K562 (cell line): Measurements from ENCODE around the gene NEURL1B. TPM values are rescaled to one million over a fixed set of nuclear protein-coding genes. Genes with fewer than 3 reads are reported as not detected.

Experiments used
- ATAC-seq: fragments of 200-7000 bp; cut with Tn5 transposase; 3 replicates; pipeline ENCODE4 v1.9.1; 2020; ENCODE audit warnings: moderate library complexity
- BruUV-seq: library from RNA; stranded (reverse); fragments of 400-500 nt; replicated peaks from 2 replicates; lab custom pipeline; 2021; lab: Mats Ljungman, UMichigan
- CTCF ChIA-PET: fragments of 300-600 bp; formaldehyde crosslinking; extraction: SDS; loops from one replicate; lab custom pipeline; 2021; ENCODE audit warnings: low intra/inter-chr PET ratio; lab: Yijun Ruan, JAX
- POLR2A ChIA-PET: fragments of 300-600, 350-650 bp; sonication (Branson Sonifier 250); formaldehyde crosslinking; extraction: SDS; loops from one replicate; lab custom pipeline; 2021; ENCODE audit warnings: antibody characterized with exemption, inconsistent platforms; lab: Yijun Ruan, JAX
- DNase-seq, 4 experiments: peaks; one replicate each; pipeline versions ENCODE4 v3.0.0 to v3.0.0-alpha.2; 2011 to 2018; ENCODE audit warnings: low spot score in 3 of 4, mixed read lengths in 3 of 4; ENCODE audit errors: extremely low read depth in 1 of 4
- FAIRE-seq: peaks from 2 replicates; lab custom pipeline; 2011; peaks lifted over from hg19 to GRCh38; lab: Jason Lieb, UNC
- H2AFZ ChIP-seq: 2 replicates; pipeline ENCODE4 v1.6.0; 2011; ENCODE audit warnings: low read depth, low read length, control low read depth, inconsistent platforms
- H3K27ac ChIP-seq: fragments of 200-600 bp; 3 replicates; pipeline ENCODE4 v1.8.0; 2011; ENCODE audit warnings: low read depth, mild to moderate bottlenecking, control low read depth, inconsistent platforms, low read length, moderate library complexity, mixed read lengths; ENCODE audit errors: extremely low read depth
- H3K27me3 ChIP-seq, 2 experiments: fragments of 300-600 bp in 1 of 2; 2 replicates in 1 of 2; 3 replicates in 1 of 2; pipeline versions ENCODE4 v1.6.0 to v1.8.0; 2011; ENCODE audit warnings: inconsistent platforms in 2 of 2, low read length in 2 of 2, mild to moderate bottlenecking in 1 of 2, mixed read lengths in 1 of 2, moderate library complexity in 1 of 2; ENCODE audit not compliant: control insufficient read depth in 2 of 2, insufficient read depth in 2 of 2
- H3K36me3 ChIP-seq: fragments of 300-600 bp; 3 replicates; pipeline ENCODE4 v1.8.0; 2011; ENCODE audit warnings: mild to moderate bottlenecking, low read length, inconsistent platforms; ENCODE audit not compliant: control insufficient read depth, insufficient read depth
- H3K4me1 ChIP-seq, 2 experiments: fragments of 200-600 bp in 1 of 2; replicated peaks in 1 of 2; 2 replicates in 1 of 2; 3 replicates in 1 of 2; pipeline versions ENCODE4 v1.5.1 to v1.8.0; 2011; ENCODE audit warnings: inconsistent platforms in 2 of 2, low read length in 2 of 2, mild to moderate bottlenecking in 1 of 2, mixed read lengths in 1 of 2, moderate library complexity in 1 of 2; ENCODE audit not compliant: control insufficient read depth in 2 of 2, insufficient read depth in 2 of 2
- H3K4me2 ChIP-seq: 2 replicates; pipeline ENCODE4 v1.6.1; 2011; ENCODE audit warnings: low read length, control low read depth, inconsistent platforms, mixed read lengths; ENCODE audit not compliant: insufficient read depth
- H3K4me3 ChIP-seq: fragments of 200-600 bp; sonication (generic), shearing (Covaris generic); 2 replicates; pipeline ENCODE4 v1.5.1; 2016; ENCODE audit warnings: control low read depth, inconsistent platforms
- H3K79me2 ChIP-seq: fragments of 200-600 bp; 3 replicates; pipeline ENCODE4 v1.8.0; 2011; ENCODE audit warnings: low read length, inconsistent platforms; ENCODE audit not compliant: control insufficient read depth, insufficient read depth
- H3K9ac ChIP-seq, 2 experiments: 2 replicates each; pipeline versions ENCODE4 v1.6.0 to v1.6.1; 2011; ENCODE audit warnings: low read depth in 2 of 2, low read length in 2 of 2, control low read depth in 1 of 2, inconsistent platforms in 1 of 2, mild to moderate bottlenecking in 1 of 2, mixed read lengths in 1 of 2; ENCODE audit not compliant: insufficient read depth in 1 of 2
- H3K9me1 ChIP-seq: one replicate; pipeline ENCODE4 v1.6.0; 2011; ENCODE audit warnings: inconsistent platforms, mild to moderate bottlenecking, low read length, moderate library complexity; ENCODE audit not compliant: control insufficient read depth, insufficient read depth
- H3K9me3 ChIP-seq: replicated peaks from 2 replicates; pipeline ENCODE4 v1.5.1; 2011; ENCODE audit warnings: low read depth, low read length, inconsistent platforms; ENCODE audit not compliant: control insufficient read depth, insufficient read depth
- H4K20me1 ChIP-seq: replicated peaks from 2 replicates; pipeline ENCODE4 v1.6.1; 2011; ENCODE audit warnings: low read length, inconsistent platforms, mixed read lengths; ENCODE audit not compliant: control insufficient read depth, insufficient read depth
- BCOR ChIP-seq: fragments of 450-650 bp; IDR thresholded peaks from 2 replicates; pipeline ENCODE4 v1.6.1; 2016
- CHD1 ChIP-seq: fragments of 200-600 bp; sonication (generic); IDR thresholded peaks from one replicate; pipeline ENCODE4 v1.6.1; 2012; ENCODE audit warnings: mild to moderate bottlenecking, moderate library complexity, low read length, inconsistent platforms
- CREB3L1 ChIP-seq: fragments of 450-650 bp; IDR thresholded peaks from 2 replicates; pipeline ENCODE4 v1.6.1; 2014; ENCODE audit warnings: low read depth, mild to moderate bottlenecking, moderate library complexity, borderline replicate concordance
- ELK1 ChIP-seq: sonication (generic); formaldehyde crosslinking; IDR thresholded peaks from 2 replicates; pipeline ENCODE4 v1.8.1; 2022; ENCODE audit warnings: missing genetic modification reagents
- FOXK1 ChIP-seq: sonication (generic); formaldehyde crosslinking; IDR thresholded peaks from 2 replicates; pipeline ENCODE4 v1.8.0; 2022; ENCODE audit warnings: missing genetic modification reagents, mild to moderate bottlenecking, borderline replicate concordance
- FOXO4 ChIP-seq: fragments of 450-650 bp; formaldehyde crosslinking; IDR thresholded peaks from 2 replicates; pipeline ENCODE4 v1.4.0; 2020; ENCODE audit warnings: mild to moderate bottlenecking, moderate library complexity
- JUNB ChIP-seq: fragments of 450-650 bp; formaldehyde crosslinking; conservative IDR thresholded peaks from 2 replicates; pipeline ENCODE4 v1.4.0; 2020; ENCODE audit warnings: mild to moderate bottlenecking
- KAT7 ChIP-seq: sonication (generic); formaldehyde crosslinking; IDR thresholded peaks from 2 replicates; pipeline ENCODE4 v1.8.0; 2022; ENCODE audit warnings: missing genetic modification reagents, mild to moderate bottlenecking, borderline replicate concordance
- MNT ChIP-seq, 2 experiments: fragments of 450-650 bp; conservative IDR thresholded peaks; 2 replicates each; pipeline ENCODE4 v1.6.1; 2017; ENCODE audit warnings: mild to moderate bottlenecking in 2 of 2, moderate library complexity in 2 of 2
- NFATC3 ChIP-seq: fragments of 450-650 bp; IDR thresholded peaks from 2 replicates; pipeline ENCODE4 v1.6.1; 2017; ENCODE audit warnings: mild to moderate bottlenecking
- NR2F6 ChIP-seq: fragments of 450-650 bp; formaldehyde crosslinking; IDR thresholded peaks from 2 replicates; pipeline ENCODE4 v1.4.0; 2020; ENCODE audit warnings: mild to moderate bottlenecking
- PHF20 ChIP-seq: fragments of 450-650 bp; IDR thresholded peaks from 2 replicates; pipeline ENCODE4 v1.6.1; 2018; ENCODE audit not compliant: partially characterized antibody
- PRPF4 ChIP-seq: fragments of 200-400 bp; formaldehyde crosslinking; IDR thresholded peaks from one replicate; pipeline ENCODE4 v1.6.1; 2017; ENCODE audit warnings: low read length, low read depth, mild to moderate bottlenecking; ENCODE audit not compliant: insufficient read depth, poor library complexity, severe bottlenecking
- THAP12 ChIP-seq: fragments of 250-450 bp; sonication (Bioruptor Pico); IDR thresholded peaks from 2 replicates; pipeline ENCODE4 v1.9.0; 2021; ENCODE audit warnings: mild to moderate bottlenecking, inconsistent platforms
- ZNF165 ChIP-seq: fragments of 250-450 bp; sonication (Bioruptor Pico); IDR thresholded peaks from 2 replicates; pipeline ENCODE4 v1.4.0; 2020; ENCODE audit warnings: borderline replicate concordance
- ZNF224 ChIP-seq: sonication (generic); formaldehyde crosslinking; IDR thresholded peaks from 2 replicates; pipeline ENCODE4 v1.8.0; 2022; ENCODE audit warnings: mild to moderate bottlenecking, missing genetic modification reagents
- WGBS: fragments of 100-300 bp; shearing (Covaris generic); methylation state at CpG from one replicate; pipeline ENCODE4 v1.1.6; 2016; ENCODE audit warnings: low coverage, mixed read lengths; ENCODE audit not compliant: insufficient coverage; ENCODE audit errors: missing lambda C conversion rate; 5-methylcytosine and 5-hydroxymethylcytosine counted together
- in situ Hi-C: fragments of 300-500 bp; cut with MboI; formaldehyde crosslinking; loops from 4 replicates; pipeline ENCODE4 v1.15.0; 2018; ENCODE audit warnings: inconsistent platforms, mixed read lengths
- intact Hi-C: fragments of 100-400 bp; cut with micrococcal nuclease; formaldehyde crosslinking; loops from 2 replicates; pipeline ENCODE4 v1.14.2; 2022
- polyA plus RNA-seq, 8 experiments: library from polyadenylated mRNA; depleted of rRNA in 4 of 8; stranded (reverse) in 5 of 8; unstranded in 3 of 8; fragments of >200 nt; fragmentation: Nextera tagmentation in 2 of 8; fragmentation: Illumina TruSeq in 1 of 8; extraction: Ambion mirVana in 2 of 8; extraction: Trizol in 1 of 8; gene quantifications; 2 replicates each; pipeline versions ENCODE4 v1.2.1 to v1.2.3, GENCODE V29; 2011 to 2014; ENCODE audit warnings: inconsistent platforms in 1 of 8, missing spikeins in 1 of 8
- total RNA-seq, 7 experiments: library from RNA; depleted of rRNA in 6 of 7; stranded (reverse); fragments of >200 nt in 6 of 7; fragmentation: Illumina TruSeq in 2 of 7; extraction: Trizol in 2 of 7; gene quantifications; 2 replicates each; pipeline versions ENCODE4 v1.2.1 to v1.2.3, GENCODE V29; 2011 to 2021; ENCODE audit warnings: low replicate concordance in 1 of 7

Gene NEURL1B
- total and polyA plus RNA-seq, 9 of the 15 experiments (the other 6 are each of a cell fraction or from before 2014, with no cell fraction given): 0.04 TPM; not detected in 8

- Histone ChIP-seq H4K20me1 (peaks cover 11% of the 10 kb centered on the region; the same call in 1 of the 2 replicates), H3K4me1 (no peaks in the 10 kb centered on the region), H2AFZ (no peak overlapping the region), H3K9me3 (no peaks in the 10 kb centered on the region), H3K27ac (no peak overlapping the region), H3K9ac (no peak overlapping the region), H3K4me3 (no peak overlapping the region), H3K79me2 (no peaks in the 10 kb centered on the region), H3K4me2 (no peak overlapping the region), H3K36me3 (no peaks in the 10 kb centered on the region), H3K27me3 (peaks cover 15 to 62% of the 10 kb centered on the region in 2 experiments), H3K9me1 (peaks cover 3% of the 10 kb centered on the region)
- no TSS peak for BruUV-seq
- 1% methylated on average over 11 of the region's 12 CpGs for WGBS
- ChIA-PET CTCF (no interaction called here), POLR2A (interaction anchor here (0.8 kb wide), 1 partner anchor 15 kb away, joined by 4 read pairs; no protein-coding TSS in a partner anchor)
- intact Hi-C loops (no loop called here), in situ Hi-C loops (no loop called here)
- FAIRE-seq (no peak), DNase-seq (no peak), ATAC-seq (no peak)
- TF ChIP-seq KAT7 (CRISPR knock-in tag): no peak
- no peak for TF ChIP-seq NFATC3
- no peak for TF ChIP-seq JUNB (CRISPR knock-in tag)
- no peak for TF ChIP-seq THAP12 (CRISPR knock-in tag)
- no peak for TF ChIP-seq BCOR
- TF ChIP-seq ZNF224: no peak
- no peak for TF ChIP-seq ZNF165 (CRISPR knock-in tag)
- TF ChIP-seq MNT (conservative IDR thresholded peaks at IDR 0.05): no peak
- TF ChIP-seq PRPF4: no peak
- no peak for TF ChIP-seq FOXO4 (CRISPR knock-in tag)
- TF ChIP-seq ELK1 (CRISPR knock-in tag): no peak
- TF ChIP-seq PHF20: no peak
- TF ChIP-seq CHD1: no peak
- no peak for TF ChIP-seq NR2F6
- no peak for TF ChIP-seq CREB3L1
- TF ChIP-seq FOXK1 (CRISPR knock-in tag): no peak
Observed at GRCh38 chr5:172593306-172593705, 47.8 kb upstream of the NEURL1B start.
